BE2C (cell line): ENCODE results near the gene C2CD4D.
"Not testable (repeated sequence)": the region's sequence is repeated elsewhere in the genome, so short reads cannot be mapped to it uniquely, and the experiment has no call there.

ENCODE experiments used
- DNase-seq: peaks from one replicate; pipeline ENCODE4 v3.0.0-alpha.2; 2020
- H3K27me3 ChIP-seq: fragments of 250-450 bp; sonication (Bioruptor Pico); 2 replicates; pipeline ENCODE4 v1.5.1; 2020; ENCODE audit warnings: mild to moderate bottlenecking
- H3K36me3 ChIP-seq: fragments of 250-450 bp; sonication (Bioruptor Pico); 2 replicates; pipeline ENCODE4 v1.5.1; 2020; ENCODE audit warnings: mild to moderate bottlenecking
- H3K4me1 ChIP-seq: fragments of 250-450 bp; sonication (Bioruptor Pico); 2 replicates; pipeline ENCODE4 v1.5.1; 2020
- H3K4me3 ChIP-seq: 2 replicates; pipeline ENCODE4 v1.5.1; 2011; ENCODE audit warnings: low read depth, low read length
- H3K9me3 ChIP-seq: fragments of 250-450 bp; sonication (Bioruptor Pico); 2 replicates; pipeline ENCODE4 v1.5.1; 2020
- TF ChIP-seq, protein P1 (sequence below): IDR thresholded peaks from 2 replicates; pipeline ENCODE4 v1.5.1; 2012; ENCODE audit warnings: mild to moderate bottlenecking, low read depth, low read length

C2CD4D gene

DNA sequence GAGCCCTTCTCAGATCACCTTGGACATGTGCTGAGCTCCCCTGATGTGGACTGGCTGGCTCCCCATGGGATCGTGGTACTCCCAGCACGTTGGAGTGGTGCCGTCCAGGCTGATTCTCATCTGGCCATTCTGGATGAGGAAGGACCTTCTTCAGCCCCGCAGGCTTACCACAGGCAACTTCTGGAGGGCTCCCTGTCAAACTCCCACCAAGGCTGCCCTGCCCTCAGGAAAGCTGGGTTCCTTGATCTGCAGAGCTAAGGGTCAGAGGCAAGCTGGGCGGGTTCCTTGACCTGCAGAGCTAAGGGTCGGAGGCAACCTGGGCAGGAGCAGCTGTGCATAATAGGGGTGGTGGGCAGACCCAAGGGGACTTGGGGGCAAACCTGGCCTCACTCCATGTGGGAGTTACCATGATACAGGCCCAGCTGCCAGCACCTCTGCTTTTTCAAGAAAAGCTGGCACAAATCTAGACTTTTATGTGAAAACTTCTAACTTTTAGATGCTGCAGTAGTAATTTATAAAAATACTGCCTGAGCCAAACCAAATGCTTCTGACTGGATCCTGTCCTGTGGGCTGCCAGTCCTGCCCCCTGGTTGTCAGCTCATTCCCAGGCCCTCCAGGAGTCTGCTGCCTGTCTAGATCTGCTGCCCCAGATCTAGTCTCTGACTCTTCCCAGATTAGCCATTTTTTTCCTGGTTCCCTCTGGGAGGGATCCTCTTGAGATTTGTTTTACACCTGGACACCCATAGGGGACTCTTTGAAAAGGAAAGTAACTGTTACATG, 19.5 kb upstream of the C2CD4D start:
- H3K4me1 ChIP-seq = no peaks in the 10 kb centered on the region
- DNase-seq = no peak
- H3K27me3 ChIP-seq = no peaks in the 10 kb centered on the region
- H3K4me3 ChIP-seq = no peak overlapping the region
- no peaks in the 10 kb centered on the region for H3K9me3 ChIP-seq
- no peaks in the 10 kb centered on the region for H3K36me3 ChIP-seq
- TF ChIP-seq, protein P1, sequence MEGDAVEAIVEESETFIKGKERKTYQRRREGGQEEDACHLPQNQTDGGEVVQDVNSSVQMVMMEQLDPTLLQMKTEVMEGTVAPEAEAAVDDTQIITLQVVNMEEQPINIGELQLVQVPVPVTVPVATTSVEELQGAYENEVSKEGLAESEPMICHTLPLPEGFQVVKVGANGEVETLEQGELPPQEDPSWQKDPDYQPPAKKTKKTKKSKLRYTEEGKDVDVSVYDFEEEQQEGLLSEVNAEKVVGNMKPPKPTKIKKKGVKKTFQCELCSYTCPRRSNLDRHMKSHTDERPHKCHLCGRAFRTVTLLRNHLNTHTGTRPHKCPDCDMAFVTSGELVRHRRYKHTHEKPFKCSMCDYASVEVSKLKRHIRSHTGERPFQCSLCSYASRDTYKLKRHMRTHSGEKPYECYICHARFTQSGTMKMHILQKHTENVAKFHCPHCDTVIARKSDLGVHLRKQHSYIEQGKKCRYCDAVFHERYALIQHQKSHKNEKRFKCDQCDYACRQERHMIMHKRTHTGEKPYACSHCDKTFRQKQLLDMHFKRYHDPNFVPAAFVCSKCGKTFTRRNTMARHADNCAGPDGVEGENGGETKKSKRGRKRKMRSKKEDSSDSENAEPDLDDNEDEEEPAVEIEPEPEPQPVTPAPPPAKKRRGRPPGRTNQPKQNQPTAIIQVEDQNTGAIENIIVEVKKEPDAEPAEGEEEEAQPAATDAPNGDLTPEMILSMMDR = no peak

DNA sequence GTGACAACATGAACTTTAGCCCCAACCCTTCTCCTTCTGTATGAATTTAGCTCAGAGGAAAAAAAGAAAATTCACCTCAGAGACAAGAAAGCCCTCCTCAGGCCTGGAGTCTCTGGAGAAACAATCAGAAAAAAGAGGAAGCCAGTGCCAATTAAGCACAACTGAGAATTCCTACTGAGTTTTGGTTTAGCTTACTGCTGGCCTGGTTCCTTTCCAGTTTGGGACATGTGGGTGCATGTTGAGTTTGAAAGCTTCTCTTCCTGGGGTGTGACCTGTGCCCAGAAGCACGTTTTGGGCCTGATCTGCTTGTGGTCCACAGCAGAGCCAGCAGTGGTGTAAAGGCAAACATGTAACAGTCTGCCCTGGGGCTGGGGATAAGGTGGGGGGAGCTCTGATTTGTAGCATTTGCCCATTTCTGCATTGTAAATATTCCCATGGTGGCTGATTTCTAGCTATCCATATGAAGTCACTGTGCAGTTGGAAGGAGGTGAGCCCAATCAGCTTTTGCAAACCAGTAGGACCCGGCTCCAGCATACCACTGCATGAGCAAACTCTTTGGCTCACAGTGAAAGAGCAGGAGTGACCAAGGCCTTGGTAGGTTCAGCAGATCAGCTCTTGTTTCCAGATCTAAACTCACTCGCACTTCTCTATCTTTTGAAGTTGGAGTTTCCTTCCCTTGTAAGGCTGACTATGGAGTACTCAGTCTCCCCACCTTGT, 18.6 kb upstream of the C2CD4D start:
- Histone ChIP-seq H3K4me1 (no peaks in the 10 kb centered on the region), H3K27me3 (no peaks in the 10 kb centered on the region), H3K36me3 (no peaks in the 10 kb centered on the region), H3K4me3 (no peak overlapping the region), H3K9me3 (no peaks in the 10 kb centered on the region)
- TF ChIP-seq, protein P1 = no peak
- DNase-seq = no peak

DNA sequence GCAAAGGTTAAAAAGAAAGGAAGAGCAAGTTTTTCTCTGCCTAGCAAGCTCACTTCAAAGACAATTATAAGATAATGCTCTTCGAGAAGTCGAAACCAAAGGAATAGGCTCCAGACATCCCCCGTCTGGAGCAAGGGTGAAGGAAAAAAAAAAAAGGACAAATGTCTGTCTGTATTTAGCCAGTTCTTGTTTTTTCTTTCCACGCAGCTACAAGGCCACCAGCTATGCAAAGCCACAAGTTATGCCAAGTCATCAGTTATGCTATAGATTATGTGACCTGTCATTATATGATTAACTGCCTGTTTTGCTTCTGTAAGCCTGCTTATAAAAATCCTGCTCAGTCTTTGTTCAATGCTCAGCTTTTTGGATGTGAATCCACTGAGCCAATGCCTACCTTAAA, 16.3 kb upstream of the C2CD4D start:
- H3K4me3 ChIP-seq = no peak overlapping the region
- TF ChIP-seq, protein P1 = no peak
- H3K4me1 ChIP-seq = peaks cover 2% of the 10 kb centered on the region; the same call in 1 of the 2 replicates
- no peaks in the 10 kb centered on the region for H3K27me3 ChIP-seq
- no peaks in the 10 kb centered on the region for H3K9me3 ChIP-seq
- DNase-seq = no peak
- H3K36me3 ChIP-seq = no peaks in the 10 kb centered on the region

DNA sequence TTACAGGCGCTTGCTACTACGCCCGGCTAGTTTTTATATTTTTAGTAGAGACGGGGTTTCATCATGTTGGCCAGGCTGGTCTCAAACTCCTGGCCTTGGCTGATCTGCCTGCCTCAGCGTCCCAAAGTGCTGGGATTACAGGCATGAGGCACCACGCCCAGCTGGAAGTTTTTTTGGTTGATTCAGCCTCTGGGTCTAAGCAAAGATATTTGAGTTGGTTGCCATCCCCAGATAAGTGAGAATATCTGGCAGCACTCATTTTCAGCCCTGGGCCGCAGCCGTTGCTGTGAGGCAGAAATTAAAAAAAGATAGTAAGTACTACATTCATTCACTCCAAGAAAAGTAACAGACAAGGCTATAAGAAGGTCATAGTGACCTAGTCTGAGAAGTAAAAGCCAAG, 15.9 kb upstream of the C2CD4D start:
- not testable (repeated sequence) for H3K9me3 ChIP-seq, H3K27me3 ChIP-seq, H3K4me3 ChIP-seq, H3K4me1 ChIP-seq, H3K36me3 ChIP-seq, DNase-seq

DNA sequence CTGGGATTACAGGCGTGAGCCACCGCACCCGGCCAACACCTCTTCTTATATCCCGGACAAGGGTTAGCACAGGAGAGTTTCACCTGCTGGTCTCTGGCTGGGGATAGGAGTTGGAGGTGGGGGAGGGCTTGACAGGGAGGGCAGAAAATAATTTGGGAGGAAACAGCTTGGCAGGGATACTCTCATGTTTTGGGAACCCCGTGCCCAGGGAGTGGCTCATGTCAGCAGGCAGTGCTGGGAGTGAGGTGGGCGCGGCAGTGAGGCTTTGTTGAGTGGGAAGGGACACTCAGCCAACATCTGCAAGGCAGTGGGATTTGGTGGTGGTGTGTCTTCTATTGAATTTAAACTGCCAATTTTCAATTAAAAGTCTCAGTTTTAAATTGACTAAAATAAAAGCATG, 15.0 kb upstream of the C2CD4D start:
- no peaks in the 10 kb centered on the region for H3K27me3 ChIP-seq
- H3K9me3 ChIP-seq = no peaks in the 10 kb centered on the region
- no peaks in the 10 kb centered on the region for H3K36me3 ChIP-seq
- no peak overlapping the region for H3K4me3 ChIP-seq
- TF ChIP-seq, protein P1 = no peak
- H3K4me1 ChIP-seq = peaks cover 4% of the 10 kb centered on the region; the same call in 1 of the 2 replicates
- DNase-seq = no peak

DNA sequence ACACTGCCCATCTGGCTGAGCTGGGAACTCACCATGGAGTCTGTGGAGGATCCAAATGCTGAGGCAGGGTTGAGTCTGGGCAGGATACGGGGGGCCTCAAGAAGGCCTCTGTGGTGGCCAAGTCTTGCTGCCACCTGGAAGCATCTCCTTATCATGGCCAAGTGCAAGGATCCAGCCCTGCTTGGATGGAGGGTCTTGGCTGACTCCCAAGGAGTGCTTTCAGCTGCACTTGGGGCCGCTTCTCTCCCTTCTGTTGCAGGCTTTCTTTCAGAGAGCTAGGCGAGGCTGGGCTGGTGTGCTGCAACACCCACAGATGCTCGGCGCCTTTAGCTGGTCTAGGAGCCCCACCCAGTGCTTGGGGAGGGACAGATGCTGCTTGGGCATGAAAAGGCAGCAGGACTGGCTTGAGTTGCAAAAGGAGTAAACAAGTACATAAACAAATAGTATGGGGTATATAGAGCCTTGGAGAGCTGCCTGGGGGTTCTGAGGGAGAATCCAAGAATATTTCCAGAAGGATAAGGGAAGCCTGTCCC, 13.9 kb upstream of the C2CD4D start, which contains the start of gene THEM5:
THEM5 (minus strand) TSS at position 302 of the 533 bp plus-strand sequence; CDS start at position 155, 147 bp downstream.
- no peaks in the 10 kb centered on the region for H3K36me3 ChIP-seq
- H3K27me3 ChIP-seq = no peaks in the 10 kb centered on the region
- no peak for DNase-seq
- H3K4me3 ChIP-seq = no peak within 1 kb of the TSS
- H3K9me3 ChIP-seq = no peaks in the 10 kb centered on the region
- TF ChIP-seq, protein P1 = no peak
- H3K4me1 ChIP-seq = peaks cover 7% of the 10 kb centered on the region
